ENCODE measurements around the gene RRP15. TPM values are rescaled to one million over a fixed set of nuclear protein-coding genes. Genes with fewer than 3 reads are reported as not detected.

The RRP15 gene
- total RNA-seq, 1 donor from 2014 or later: 28.4 TPM

DNA sequence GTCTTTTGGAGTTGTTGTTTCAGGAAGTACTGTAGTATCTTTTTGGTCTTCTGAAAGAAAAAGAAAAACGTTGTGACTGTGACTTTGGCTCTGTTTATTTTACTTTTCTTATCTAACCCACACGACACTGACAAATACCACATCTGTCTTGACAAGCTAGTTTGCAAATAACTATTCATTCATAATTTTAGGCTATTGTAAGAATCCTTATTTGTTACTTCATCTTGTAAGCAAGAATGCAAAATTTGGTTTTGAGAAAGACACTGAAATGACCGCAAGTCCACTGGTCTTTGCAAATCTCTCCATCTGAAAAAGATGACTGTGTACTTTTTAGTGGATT lies 72.8 kb downstream of the RRP15 start:
- Mint-ChIP-seq H3K27ac (ENCODE audit: unreplicated experiment) (peak overlapping the region; percentile 38), H3K27me3 (ENCODE audit: low read depth, unreplicated experiment) (no peaks in the 10 kb centered on the region), H3K9me3 (ENCODE audit: unreplicated experiment) (no peaks in the 10 kb centered on the region), H3K4me3 (ENCODE audit: unreplicated experiment) (no peak overlapping the region), H3K4me1 (ENCODE audit: low read depth, unreplicated experiment) (peaks cover 78% of the 10 kb centered on the region), H3K36me3 (ENCODE audit: low read depth, unreplicated experiment) (peaks cover 27% of the 10 kb centered on the region)
- no peak overlapping the region for H3K27ac ChIP-seq (ENCODE audit: low read depth, low read length)
- DNase-seq (ENCODE audit: low read depth) (no peak), FAIRE-seq (no peak)
- peaks cover 33% of the 10 kb centered on the region for H3K4me1 ChIP-seq (ENCODE audit: insufficient read depth, low read length)
- H3K79me2 ChIP-seq (ENCODE audit: insufficient read depth, low read length): peaks cover 98% of the 10 kb centered on the region
- peak overlapping the region; percentile 28 for H3K9ac ChIP-seq (ENCODE audit: low read length)
- no peak overlapping the region for H2AFZ ChIP-seq (ENCODE audit: low read depth, low read length)
- peak overlapping the region; percentile 35 for H3K4me2 ChIP-seq (ENCODE audit: low read length)
- H3K4me3 ChIP-seq (ENCODE audit: insufficient read depth, low read depth, low read length): no peak overlapping the region
- H3K27me3 ChIP-seq (ENCODE audit: insufficient read depth, low read length): no peaks in the 10 kb centered on the region
- H3K9me3 ChIP-seq (ENCODE audit: insufficient read depth, low read depth, low read length): no peaks in the 10 kb centered on the region
- peaks cover 17% of the 10 kb centered on the region for H3K36me3 ChIP-seq (ENCODE audit: insufficient read depth, low read length)
- H4K20me1 ChIP-seq (ENCODE audit: insufficient read depth, low read length): peaks cover 94% of the 10 kb centered on the region
- TF ChIP-seq CTCF (IDR thresholded peaks at IDR 0.05; ENCODE audit: insufficient read depth, low read depth, low read length) (no peak), EZH2 (IDR thresholded peaks at IDR 0.05; ENCODE audit: insufficient read depth, low read length) (no peak)

- Histone ChIP-seq H4K20me1 (ENCODE audit: insufficient read depth, low read length) (peaks cover 85% of the 10 kb centered on the region), H3K9me3 (ENCODE audit: insufficient read depth, low read depth, low read length) (no peaks in the 10 kb centered on the region), H3K4me2 (ENCODE audit: low read length) (no peak overlapping the region), H3K9ac (ENCODE audit: low read length) (no peak overlapping the region), H3K4me3 (ENCODE audit: insufficient read depth, low read depth, low read length) (no peak overlapping the region), H3K27ac (ENCODE audit: low read depth, low read length) (no peak overlapping the region), H3K36me3 (ENCODE audit: insufficient read depth, low read length) (peaks cover 10% of the 10 kb centered on the region), H2AFZ (ENCODE audit: low read depth, low read length) (no peak overlapping the region), H3K4me1 (ENCODE audit: insufficient read depth, low read length) (peaks cover 43% of the 10 kb centered on the region), H3K79me2 (ENCODE audit: insufficient read depth, low read length) (peaks cover 98% of the 10 kb centered on the region), H3K27me3 (ENCODE audit: insufficient read depth, low read length) (no peaks in the 10 kb centered on the region)
- Mint-ChIP-seq H3K36me3 (ENCODE audit: low read depth, unreplicated experiment) (peaks cover 19% of the 10 kb centered on the region), H3K27me3 (ENCODE audit: low read depth, unreplicated experiment) (no peaks in the 10 kb centered on the region), H3K9me3 (ENCODE audit: unreplicated experiment) (no peaks in the 10 kb centered on the region), H3K27ac (ENCODE audit: unreplicated experiment) (peak overlapping the region; percentile 70), H3K4me1 (ENCODE audit: low read depth, unreplicated experiment) (peaks cover 84% of the 10 kb centered on the region), H3K4me3 (ENCODE audit: unreplicated experiment) (no peak overlapping the region)
- TF ChIP-seq CTCF (IDR thresholded peaks at IDR 0.05; ENCODE audit: insufficient read depth, low read depth, low read length): peak; percentile 58
- no peak for TF ChIP-seq EZH2 (IDR thresholded peaks at IDR 0.05; ENCODE audit: insufficient read depth, low read length)
- FAIRE-seq (no peak), DNase-seq (ENCODE audit: low read depth) (no peak)
These were observed 76.4 kb downstream of the RRP15 start for GRCh38 chr1:218361298-218362065.

DNA sequence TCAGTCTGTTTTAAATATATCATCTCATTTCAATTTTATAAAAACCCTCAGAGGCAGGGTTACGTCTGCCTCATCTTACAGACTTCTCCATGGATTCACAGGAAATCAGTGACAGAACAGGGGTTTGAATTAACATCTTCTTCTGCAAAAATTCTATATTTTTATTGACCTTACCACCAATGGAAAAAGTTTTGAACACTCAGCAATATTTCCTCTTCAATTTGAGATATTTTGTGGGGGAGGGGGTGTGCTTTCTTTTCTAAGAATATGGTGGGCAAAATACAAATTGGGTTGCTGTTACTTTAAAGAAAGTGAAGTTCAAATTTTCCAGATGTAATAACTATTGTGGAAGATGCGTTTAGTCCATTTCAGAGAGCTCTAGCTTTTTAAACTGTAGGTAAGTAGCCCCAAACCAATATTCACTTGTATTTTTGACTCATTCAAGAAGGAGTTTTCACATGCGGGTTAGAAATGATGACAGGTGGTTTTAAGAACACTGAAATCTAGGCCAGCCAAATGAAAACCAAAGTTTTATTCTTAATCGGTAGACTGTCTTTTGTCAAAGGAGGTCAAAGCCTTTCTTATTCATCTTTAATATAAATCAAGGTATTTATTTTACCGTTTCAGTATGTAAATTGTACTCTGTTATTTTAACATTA lies 77.5 kb downstream of the RRP15 start:
- Histone ChIP-seq H3K79me2 (ENCODE audit: insufficient read depth, low read length) (peaks cover 100% of the 10 kb centered on the region), H3K9ac (ENCODE audit: low read length) (no peak overlapping the region), H4K20me1 (ENCODE audit: insufficient read depth, low read length) (peaks cover 78% of the 10 kb centered on the region), H3K4me2 (ENCODE audit: low read length) (no peak overlapping the region), H3K9me3 (ENCODE audit: insufficient read depth, low read depth, low read length) (no peaks in the 10 kb centered on the region), H2AFZ (ENCODE audit: low read depth, low read length) (no peak overlapping the region), H3K27me3 (ENCODE audit: insufficient read depth, low read length) (no peaks in the 10 kb centered on the region), H3K4me1 (ENCODE audit: insufficient read depth, low read length) (peaks cover 46% of the 10 kb centered on the region), H3K36me3 (ENCODE audit: insufficient read depth, low read length) (peaks cover 10% of the 10 kb centered on the region), H3K4me3 (ENCODE audit: insufficient read depth, low read depth, low read length) (no peak overlapping the region), H3K27ac (ENCODE audit: low read depth, low read length) (no peak overlapping the region)
- H3K36me3 Mint-ChIP-seq (ENCODE audit: low read depth, unreplicated experiment): peaks cover 20% of the 10 kb centered on the region
- DNase-seq (ENCODE audit: low read depth): no peak
- no peaks in the 10 kb centered on the region for H3K27me3 Mint-ChIP-seq (ENCODE audit: low read depth, unreplicated experiment)
- no peak overlapping the region for H3K27ac Mint-ChIP-seq (ENCODE audit: unreplicated experiment)
- FAIRE-seq: no peak
- peaks cover 84% of the 10 kb centered on the region for H3K4me1 Mint-ChIP-seq (ENCODE audit: low read depth, unreplicated experiment)
- H3K4me3 Mint-ChIP-seq (ENCODE audit: unreplicated experiment): peak overlapping the region; percentile 40
- no peak for TF ChIP-seq CTCF (IDR thresholded peaks at IDR 0.05; ENCODE audit: insufficient read depth, low read depth, low read length)
- TF ChIP-seq EZH2 (IDR thresholded peaks at IDR 0.05; ENCODE audit: insufficient read depth, low read length): no peak
- H3K9me3 Mint-ChIP-seq (ENCODE audit: unreplicated experiment): no peaks in the 10 kb centered on the region
